Measurements from ENCODE around the gene AIG1.
"Not testable (repeated sequence)": the region's sequence is repeated elsewhere in the genome, so short reads cannot be mapped to it uniquely, and the experiment has no call there.

The AIG1 gene

GRCh38 chr6:143074101-143074500 lies 13.4 kb downstream of the AIG1 start:
- no peak for DNase-seq (ENCODE audit: low spot score)
- in situ Hi-C loops (cut with MboI; ENCODE audit: low sequenced_read_pairs, unreplicated experiment) = no loop called here
- TF ChIP-seq CTCF (IDR thresholded peaks at IDR 0.05; ENCODE audit: borderline replicate concordance, control extremely low read depth, extremely low read depth, insufficient read depth, missing control alignments) = no peak

- TF ChIP-seq CTCF (IDR thresholded peaks at IDR 0.05; ENCODE audit: borderline replicate concordance, control extremely low read depth, extremely low read depth, insufficient read depth, missing control alignments) = no peak
- in situ Hi-C loops (cut with MboI; ENCODE audit: low sequenced_read_pairs, unreplicated experiment) = no loop called here
- DNase-seq (ENCODE audit: low spot score) = no peak
Observed at GRCh38 chr6:143074670-143075318, 14.1 kb downstream of the AIG1 start.

- in situ Hi-C loops (cut with MboI; ENCODE audit: low sequenced_read_pairs, unreplicated experiment) = no loop called here
- DNase-seq (ENCODE audit: low spot score) = no peak
Observed at GRCh38 chr6:143078468-143079324, 18.0 kb downstream of the AIG1 start.

GRCh38 chr6:143079325-143079640 lies 18.6 kb downstream of the AIG1 start:
- no peak for DNase-seq (ENCODE audit: low spot score)
- in situ Hi-C loops (cut with MboI; ENCODE audit: low sequenced_read_pairs, unreplicated experiment) = no loop called here
- TF ChIP-seq CTCF (IDR thresholded peaks at IDR 0.05; ENCODE audit: borderline replicate concordance, control extremely low read depth, extremely low read depth, insufficient read depth, missing control alignments) = no peak

More at GRCh38 chr6:143078468-143079324, 18.0 kb downstream of the AIG1 start:
- TF ChIP-seq CTCF (IDR thresholded peaks at IDR 0.05; ENCODE audit: borderline replicate concordance, control extremely low read depth, extremely low read depth, insufficient read depth, missing control alignments) = no peak

- DNase-seq (ENCODE audit: low spot score); in situ Hi-C loops (cut with MboI; ENCODE audit: low sequenced_read_pairs, unreplicated experiment): not testable (repeated sequence)
Observed at GRCh38 chr6:143082274-143082673, 21.6 kb downstream of the AIG1 start.

GRCh38 chr6:143084019-143084418 lies 23.3 kb downstream of the AIG1 start:
- in situ Hi-C loops (cut with MboI; ENCODE audit: low sequenced_read_pairs, unreplicated experiment); DNase-seq (ENCODE audit: low spot score): not testable (repeated sequence)

- DNase-seq (ENCODE audit: low spot score); in situ Hi-C loops (cut with MboI; ENCODE audit: low sequenced_read_pairs, unreplicated experiment): not testable (repeated sequence)
Observed at GRCh38 chr6:143087335-143087734, 26.6 kb downstream of the AIG1 start.

- DNase-seq (ENCODE audit: low spot score) = no peak
- in situ Hi-C loops (cut with MboI; ENCODE audit: low sequenced_read_pairs, unreplicated experiment) = no loop called here
- TF ChIP-seq CTCF (IDR thresholded peaks at IDR 0.05; ENCODE audit: borderline replicate concordance, control extremely low read depth, extremely low read depth, insufficient read depth, missing control alignments) = no peak
Observed at GRCh38 chr6:143087856-143088255, 27.2 kb downstream of the AIG1 start.
